IMR-90 (cell line): ENCODE data around the gene PTPRO. TPM values are rescaled to one million over a fixed set of nuclear protein-coding genes. Genes with fewer than 3 reads are reported as not detected.

Source experiments
- ATAC-seq: fragments of 200-7000 bp; cut with Tn5 transposase; 2 replicates; pipeline ENCODE4 v1.9.1; 2020; ENCODE audit warnings: low read depth, mild to moderate bottlenecking, moderate library complexity
- BruUV-seq: library from RNA; stranded (reverse); fragments of 400-500 nt; replicated peaks from 2 replicates; lab custom pipeline; 2021; lab: Mats Ljungman, UMichigan
- CTCF ChIA-PET: fragments of 300-600 bp; formaldehyde crosslinking; extraction: SDS; loops from one replicate; lab custom pipeline; 2021; ENCODE audit warnings: antibody characterized with exemption; lab: Yijun Ruan, JAX
- POLR2A ChIA-PET: fragments of 300-600 bp; sonication (Branson Sonifier 250); formaldehyde crosslinking; loops from one replicate; lab custom pipeline; 2022; ENCODE audit warnings: antibody characterized with exemption; ENCODE audit not compliant: unreplicated experiment; lab: Charles Lee
- DNase-seq: peaks from one replicate; pipeline ENCODE4 v3.0.0; 2013
- H2AFZ ChIP-seq: replicated peaks from 2 replicates; pipeline ENCODE3; 2013; ENCODE audit warnings: low read length, mild to moderate bottlenecking; ENCODE audit not compliant: poor library complexity
- H2AK5ac ChIP-seq: 2 replicates; pipeline ENCODE4 v1.6.1; 2013; ENCODE audit warnings: low read depth, low read length, inconsistent platforms
- H2AK9ac ChIP-seq: replicated peaks from 2 replicates; pipeline ENCODE3; 2013; ENCODE audit warnings: mild to moderate bottlenecking, low read depth, low read length, moderate library complexity; ENCODE audit not compliant: poor library complexity
- H2BK120ac ChIP-seq: 2 replicates; pipeline ENCODE4 v1.6.1; 2013; ENCODE audit warnings: low read depth, low read length, inconsistent platforms
- H2BK15ac ChIP-seq: 3 replicates; pipeline ENCODE4 v1.6.1; 2013; ENCODE audit warnings: low read depth, low read length, inconsistent platforms
- H2BK20ac ChIP-seq: 2 replicates; pipeline ENCODE4 v1.6.1; 2013; ENCODE audit warnings: low read depth, mild to moderate bottlenecking, inconsistent platforms, low read length, moderate library complexity
- H2BK5ac ChIP-seq: 2 replicates; pipeline ENCODE4 v1.6.1; 2013; ENCODE audit warnings: mild to moderate bottlenecking, low read depth, low read length, inconsistent platforms; ENCODE audit not compliant: poor library complexity, severe bottlenecking
- H3K14ac ChIP-seq: replicated peaks from 2 replicates; pipeline ENCODE4 v1.6.1; 2013; ENCODE audit warnings: low read depth, low read length, inconsistent platforms
- H3K18ac ChIP-seq: 2 replicates; pipeline ENCODE4 v1.6.1; 2013; ENCODE audit warnings: low read depth, low read length, control low read depth
- H3K23ac ChIP-seq: 2 replicates; pipeline ENCODE4 v1.6.1; 2013; ENCODE audit warnings: low read depth, low read length, inconsistent platforms
- H3K27ac ChIP-seq: 2 replicates; pipeline ENCODE4 v1.5.1; 2013; ENCODE audit warnings: mild to moderate bottlenecking, control low read depth, low read length; ENCODE audit not compliant: insufficient read depth
- H3K27me3 ChIP-seq: 2 replicates; pipeline ENCODE4 v1.6.1; 2013; ENCODE audit warnings: low read length; ENCODE audit not compliant: control insufficient read depth, insufficient read depth
- H3K36me3 ChIP-seq: 2 replicates; pipeline ENCODE4 v1.6.1; 2013; ENCODE audit warnings: low read length, mixed read lengths; ENCODE audit not compliant: control insufficient read depth, insufficient read depth
- H3K4ac ChIP-seq: 2 replicates; pipeline ENCODE4 v1.6.1; 2013; ENCODE audit warnings: low read depth, low read length, inconsistent platforms
- H3K4me1 ChIP-seq: 2 replicates; pipeline ENCODE4 v1.6.1; 2013; ENCODE audit warnings: low read length, mixed read lengths; ENCODE audit not compliant: control insufficient read depth, insufficient read depth
- H3K4me2 ChIP-seq: 2 replicates; pipeline ENCODE4 v1.6.1; 2013; ENCODE audit warnings: low read depth, mild to moderate bottlenecking, control low read depth, low read length, moderate library complexity
- H3K4me3 ChIP-seq: 2 replicates; pipeline ENCODE4 v1.5.1; 2013; ENCODE audit warnings: low read depth, mild to moderate bottlenecking, control low read depth, low read length, moderate library complexity; ENCODE audit not compliant: insufficient read depth
- H3K56ac ChIP-seq: 2 replicates; pipeline ENCODE4 v1.6.1; 2013; ENCODE audit warnings: low read length, inconsistent platforms; ENCODE audit not compliant: insufficient read depth; ENCODE audit errors: extremely low read depth
- H3K79me1 ChIP-seq, 2 experiments: 2 replicates each; pipeline ENCODE4 v1.6.1; 2013; ENCODE audit warnings: low read length in 2 of 2, inconsistent platforms in 1 of 2, low read depth in 1 of 2
- H3K9ac ChIP-seq: 2 replicates; pipeline ENCODE4 v1.6.1; 2013; ENCODE audit warnings: low read depth, low read length, control low read depth
- H3K9me1 ChIP-seq: 2 replicates; pipeline ENCODE4 v1.6.1; 2013; ENCODE audit warnings: low read length, inconsistent platforms; ENCODE audit not compliant: insufficient read depth
- H3K9me3 ChIP-seq: 2 replicates; pipeline ENCODE4 v1.6.1; 2013; ENCODE audit warnings: low read length; ENCODE audit not compliant: control insufficient read depth, insufficient read depth
- H4K20me1 ChIP-seq: 2 replicates; pipeline ENCODE4 v1.6.1; 2013; ENCODE audit warnings: low read length, inconsistent platforms; ENCODE audit not compliant: insufficient read depth
- H4K5ac ChIP-seq: 2 replicates; pipeline ENCODE4 v1.6.1; 2013; ENCODE audit warnings: mild to moderate bottlenecking, low read depth, low read length, control low read depth
- H4K8ac ChIP-seq, 2 experiments: 2 replicates each; pipeline ENCODE4 v1.6.1; 2013; ENCODE audit warnings: low read depth in 2 of 2, low read length in 2 of 2, control low read depth in 1 of 2, inconsistent platforms in 1 of 2
- H4K91ac ChIP-seq: 2 replicates; pipeline ENCODE4 v1.6.1; 2013; ENCODE audit warnings: low read depth, low read length, inconsistent platforms; ENCODE audit not compliant: insufficient read depth
- BHLHE40 ChIP-seq: fragments of 150-350 bp; IDR thresholded peaks from 2 replicates; pipeline ENCODE4 v1.6.1; 2016; ENCODE audit warnings: mild to moderate bottlenecking, low read depth, low read length
- CEBPB ChIP-seq: IDR thresholded peaks from 2 replicates; pipeline ENCODE4 v1.6.1; 2012; ENCODE audit warnings: low read depth, low read length, improper control_type of control experiment
- ELK1 ChIP-seq: fragments of 150-350 bp; IDR thresholded peaks from 2 replicates; pipeline ENCODE4 v1.6.1; 2016; ENCODE audit warnings: low read depth, mild to moderate bottlenecking, low read length, moderate library complexity, borderline replicate concordance
- NFE2L2 ChIP-seq: fragments of 150-350 bp; IDR thresholded peaks from 2 replicates; pipeline ENCODE4 v1.6.1; 2016; ENCODE audit warnings: low read depth, mild to moderate bottlenecking, low read length
- dilution Hi-C: fragments of 300-500 bp; cut with HindIII; formaldehyde crosslinking; loops from one replicate; pipeline ENCODE4 v1.14.3; 2018; ENCODE audit warnings: low sequenced_read_pairs; ENCODE audit not compliant: unreplicated experiment
- in situ Hi-C: fragments of 300-500 bp; cut with MboI; formaldehyde crosslinking; loops from 3 replicates; pipeline ENCODE4 v1.14.3; 2019; ENCODE audit warnings: low sequenced_read_pairs, inconsistent platforms, mixed read lengths
- intact Hi-C: fragments of 100-400 bp; cut with micrococcal nuclease; formaldehyde crosslinking; loops from 2 replicates; pipeline ENCODE4 v1.10.0; 2022
- polyA plus RNA-seq, 3 experiments: library from polyadenylated mRNA; depleted of rRNA; stranded (reverse); fragments of >200 nt; gene quantifications; 2 replicates each; pipeline ENCODE4 v1.2.3, GENCODE V29; 2012; ENCODE audit warnings: low replicate concordance in 1 of 3
- total RNA-seq: library from RNA; depleted of rRNA; stranded (reverse); fragments of >200 nt; gene quantifications from 2 replicates; pipeline ENCODE4 v1.2.3, GENCODE V29; 2012

PTPRO gene
- total and polyA plus RNA-seq, 2 of the 4 experiments (the other 2 are of a cell fraction) = 0.03 to 0.18 TPM

- Histone ChIP-seq H3K4me3 (no peak overlapping the region), H4K5ac (no peak overlapping the region), H2BK15ac (no peak overlapping the region), H3K23ac (no peak overlapping the region), H3K4me2 (no peak overlapping the region), H3K4ac (no peak overlapping the region), H4K8ac (no peak overlapping the region), H3K56ac (no peak overlapping the region), H3K4me1 (peaks cover 6% of the 10 kb centered on the region), H2AFZ (no peak overlapping the region), H3K9me1 (peaks cover 10% of the 10 kb centered on the region), H2AK9ac (no peak overlapping the region), H2AK5ac (no peak overlapping the region), H4K20me1 (no peaks in the 10 kb centered on the region), H2BK20ac (no peak overlapping the region), H3K9me3 (no peaks in the 10 kb centered on the region; the same call in 1 of the 2 replicates), H2BK5ac (no peak overlapping the region), H3K79me1 (peaks cover 0 to 8% of the 10 kb centered on the region in 2 experiments; a peak in 2 of 4 replicates), H3K14ac (no peak overlapping the region), H3K18ac (no peak overlapping the region), H3K27ac (no peak overlapping the region), H3K27me3 (no peaks in the 10 kb centered on the region), H2BK120ac (no peak overlapping the region), H3K9ac (no peak overlapping the region), H4K91ac (no peak overlapping the region), H3K36me3 (peaks cover 5% of the 10 kb centered on the region)
- in situ Hi-C loops (no loop called here), intact Hi-C loops (loop anchor here (5.0 kb wide), 1 partner anchor 143 kb away; the partner anchor contains the start of gene EPS8), dilution Hi-C loops (no loop called here)
- TF ChIP-seq CEBPB (no peak), BHLHE40 (no peak), NFE2L2 (no peak), ELK1 (no peak)
- POLR2A ChIA-PET = no interaction called here
- DNase-seq (peak; percentile 48), ATAC-seq (peak; percentile 60)
- no TSS peak for BruUV-seq
- CTCF ChIA-PET = interaction anchor here (0.8 kb wide), 1 partner anchor 951 kb away, joined by 3 read pairs; no protein-coding TSS in a partner anchor
Measured at GRCh38 chr12:15644700-15645099, 322.4 kb downstream of the PTPRO start.
